ENCODE data around the gene FBXO17. TPM values are rescaled to one million over a fixed set of nuclear protein-coding genes. Genes with fewer than 3 reads are reported as not detected.

The FBXO17 gene
- total and polyA plus RNA-seq, 2 of the 13 experiments (the other 11 are each of a cell fraction or from before 2014, with no cell fraction given) = 22.1 to 58.7 TPM

DNA sequence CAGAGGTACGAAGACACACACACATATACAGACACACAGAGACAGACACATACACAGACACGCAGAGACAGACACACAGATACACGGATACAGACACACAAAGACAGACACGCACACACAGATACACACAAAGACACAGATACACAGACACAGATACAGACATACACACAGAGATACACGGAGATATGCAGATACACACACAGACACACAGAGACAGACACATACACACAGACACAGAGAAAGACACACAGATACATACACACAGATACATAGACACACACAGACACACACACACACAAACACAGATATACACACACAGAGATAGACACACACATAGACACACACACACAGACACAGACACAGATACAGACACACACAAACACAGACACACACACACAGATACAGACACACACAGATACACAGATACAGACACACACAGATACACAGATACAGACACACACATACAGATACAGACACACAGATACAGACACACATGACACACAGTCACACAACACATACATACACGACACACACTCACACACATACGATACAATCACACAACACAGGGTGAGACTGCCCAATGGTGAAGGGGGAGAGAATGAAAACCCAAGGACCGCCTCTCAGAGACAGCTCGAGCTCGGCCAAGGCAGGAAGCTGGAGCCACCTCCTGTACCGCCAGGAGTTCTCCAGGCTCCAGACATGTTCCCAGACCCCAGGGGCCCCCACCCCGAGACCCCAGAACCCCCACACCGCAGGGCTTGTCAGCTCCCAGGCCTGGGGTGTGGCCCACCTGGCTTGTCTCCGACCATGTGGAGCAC, 54.7 kb downstream of the FBXO17 start:
- Histone ChIP-seq H4K20me1 (ENCODE audit: insufficient read depth, low read length) (no peaks in the 10 kb centered on the region), H3K27ac (ENCODE audit: extremely low read length, insufficient read depth, low read length) (no peak overlapping the region), H3K36me3 (replicated peaks in 1 of 2; ENCODE audit: control insufficient read depth in 1 of 2, insufficient read depth in 2 of 2, low read length in 2 of 2) (peaks cover 11 to 31% of the 10 kb centered on the region in 2 experiments), H3K9me3 (ENCODE audit: low read length) (no peaks in the 10 kb centered on the region), H3K27me3 (ENCODE audit: control insufficient read depth in 1 of 2, insufficient read depth in 2 of 2, low read length in 2 of 2) (no peaks in the 10 kb centered on the region), H3K4me2 (ENCODE audit: low read depth, low read length) (no peak overlapping the region), H3K4me3 (replicated peaks in 1 of 3; ENCODE audit: insufficient read depth in 1 of 3, low read depth in 2 of 3, low read length in 3 of 3) (no peak overlapping the region), H3K4me1 (ENCODE audit: insufficient read depth, low read length) (peaks cover 12% of the 10 kb centered on the region), H2AFZ (ENCODE audit: low read length) (no peak overlapping the region), H3K9ac (ENCODE audit: insufficient read depth, low read depth, low read length) (no peak overlapping the region), H3K79me2 (ENCODE audit: insufficient read depth, low read length) (no peaks in the 10 kb centered on the region)
- FAIRE-seq (peak; percentile 4), ATAC-seq (no peak), DNase-seq (ENCODE audit: low spot score) (no peak)
- TF ChIP-seq POLR2A (IDR thresholded peaks at IDR 0.05; ENCODE audit: insufficient read depth in 1 of 2, low read depth in 2 of 2, low read length in 2 of 2) (peak in 1 of 2 experiments; percentile 33; a peak in 1 of 4 replicates), PHB2 (IDR thresholded peaks at IDR 0.05; ENCODE audit: partially characterized antibody) (peak; percentile 66), NBN (conservative IDR thresholded peaks at IDR 0.05) (0 out of 2 replicates have a peak, but pooled peaks have one; percentile 35), ZNF207 (IDR thresholded peaks at IDR 0.05; ENCODE audit: borderline replicate concordance) (peak; percentile 80; the same call in 1 of the 2 replicates), ZNF883 (CRISPR knock-in tag; IDR thresholded peaks at IDR 0.05; ENCODE audit: not compliant biosample characterization) (no peak)
- TF ChIP-seq, protein P1, sequence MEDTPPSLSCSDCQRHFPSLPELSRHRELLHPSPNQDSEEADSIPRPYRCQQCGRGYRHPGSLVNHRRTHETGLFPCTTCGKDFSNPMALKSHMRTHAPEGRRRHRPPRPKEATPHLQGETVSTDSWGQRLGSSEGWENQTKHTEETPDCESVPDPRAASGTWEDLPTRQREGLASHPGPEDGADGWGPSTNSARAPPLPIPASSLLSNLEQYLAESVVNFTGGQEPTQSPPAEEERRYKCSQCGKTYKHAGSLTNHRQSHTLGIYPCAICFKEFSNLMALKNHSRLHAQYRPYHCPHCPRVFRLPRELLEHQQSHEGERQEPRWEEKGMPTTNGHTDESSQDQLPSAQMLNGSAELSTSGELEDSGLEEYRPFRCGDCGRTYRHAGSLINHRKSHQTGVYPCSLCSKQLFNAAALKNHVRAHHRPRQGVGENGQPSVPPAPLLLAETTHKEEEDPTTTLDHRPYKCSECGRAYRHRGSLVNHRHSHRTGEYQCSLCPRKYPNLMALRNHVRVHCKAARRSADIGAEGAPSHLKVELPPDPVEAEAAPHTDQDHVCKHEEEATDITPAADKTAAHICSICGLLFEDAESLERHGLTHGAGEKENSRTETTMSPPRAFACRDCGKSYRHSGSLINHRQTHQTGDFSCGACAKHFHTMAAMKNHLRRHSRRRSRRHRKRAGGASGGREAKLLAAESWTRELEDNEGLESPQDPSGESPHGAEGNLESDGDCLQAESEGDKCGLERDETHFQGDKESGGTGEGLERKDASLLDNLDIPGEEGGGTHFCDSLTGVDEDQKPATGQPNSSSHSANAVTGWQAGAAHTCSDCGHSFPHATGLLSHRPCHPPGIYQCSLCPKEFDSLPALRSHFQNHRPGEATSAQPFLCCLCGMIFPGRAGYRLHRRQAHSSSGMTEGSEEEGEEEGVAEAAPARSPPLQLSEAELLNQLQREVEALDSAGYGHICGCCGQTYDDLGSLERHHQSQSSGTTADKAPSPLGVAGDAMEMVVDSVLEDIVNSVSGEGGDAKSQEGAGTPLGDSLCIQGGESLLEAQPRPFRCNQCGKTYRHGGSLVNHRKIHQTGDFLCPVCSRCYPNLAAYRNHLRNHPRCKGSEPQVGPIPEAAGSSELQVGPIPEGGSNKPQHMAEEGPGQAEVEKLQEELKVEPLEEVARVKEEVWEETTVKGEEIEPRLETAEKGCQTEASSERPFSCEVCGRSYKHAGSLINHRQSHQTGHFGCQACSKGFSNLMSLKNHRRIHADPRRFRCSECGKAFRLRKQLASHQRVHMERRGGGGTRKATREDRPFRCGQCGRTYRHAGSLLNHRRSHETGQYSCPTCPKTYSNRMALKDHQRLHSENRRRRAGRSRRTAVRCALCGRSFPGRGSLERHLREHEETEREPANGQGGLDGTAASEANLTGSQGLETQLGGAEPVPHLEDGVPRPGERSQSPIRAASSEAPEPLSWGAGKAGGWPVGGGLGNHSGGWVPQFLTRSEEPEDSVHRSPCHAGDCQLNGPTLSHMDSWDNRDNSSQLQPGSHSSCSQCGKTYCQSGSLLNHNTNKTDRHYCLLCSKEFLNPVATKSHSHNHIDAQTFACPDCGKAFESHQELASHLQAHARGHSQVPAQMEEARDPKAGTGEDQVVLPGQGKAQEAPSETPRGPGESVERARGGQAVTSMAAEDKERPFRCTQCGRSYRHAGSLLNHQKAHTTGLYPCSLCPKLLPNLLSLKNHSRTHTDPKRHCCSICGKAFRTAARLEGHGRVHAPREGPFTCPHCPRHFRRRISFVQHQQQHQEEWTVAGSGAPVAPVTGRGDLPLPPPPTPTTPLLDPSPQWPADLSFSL (CRISPR knock-in tag; IDR thresholded peaks at IDR 0.05) = peak; percentile 26; the same call in 1 of the 2 replicates
- 88% methylated on average over 7 of the region's 14 CpGs for WGBS (ENCODE audit: low lambda C conversion rate)
- BruUV-seq (replicated peaks) = no TSS peak
- CTCF ChIA-PET (ENCODE audit: low intra/inter-chr PET ratio, low total read pairs) = no interaction called here
- in situ Hi-C loops (cut with HindIII; ENCODE audit: extremely low pct_ligation_motif_present, low pct_unique_long_range_greater_than_20kb) (loop anchor here (25.0 kb wide), 1 partner anchor 184 kb away; the partner anchor contains the start of gene CAPN12), intact Hi-C loops (cut with micrococcal nuclease; ENCODE audit: unreplicated experiment) (no loop called here)
- POLR2A ChIA-PET = no interaction called here
